Frontal cortex (tissue), 4 donors: ENCODE data around the gene SORBS2. TPM values are rescaled to one million over a fixed set of nuclear protein-coding genes. Genes with fewer than 3 reads are reported as not detected.

Source experiments
- DNase-seq, 2 donors: peaks; one replicate each; pipeline ENCODE4 v3.0.0; 2012; ENCODE audit warnings: low spot score in 2 of 2
- FAIRE-seq: peaks from 2 replicates; lab custom pipeline; 2012; peaks lifted over from hg19 to GRCh38; lab: Jason Lieb, UNC
- total RNA-seq: library from RNA; depleted of rRNA; stranded (reverse); fragments of >200 nt; gene quantifications from one replicate; pipeline ENCODE4 v1.2.3, GENCODE V29; 2014
- donor health status: control.
- donor health status: control.
- donor health status: control.

The SORBS2 gene
- total RNA-seq, 1 donor from 2014 or later, result 46.9 TPM

DNA sequence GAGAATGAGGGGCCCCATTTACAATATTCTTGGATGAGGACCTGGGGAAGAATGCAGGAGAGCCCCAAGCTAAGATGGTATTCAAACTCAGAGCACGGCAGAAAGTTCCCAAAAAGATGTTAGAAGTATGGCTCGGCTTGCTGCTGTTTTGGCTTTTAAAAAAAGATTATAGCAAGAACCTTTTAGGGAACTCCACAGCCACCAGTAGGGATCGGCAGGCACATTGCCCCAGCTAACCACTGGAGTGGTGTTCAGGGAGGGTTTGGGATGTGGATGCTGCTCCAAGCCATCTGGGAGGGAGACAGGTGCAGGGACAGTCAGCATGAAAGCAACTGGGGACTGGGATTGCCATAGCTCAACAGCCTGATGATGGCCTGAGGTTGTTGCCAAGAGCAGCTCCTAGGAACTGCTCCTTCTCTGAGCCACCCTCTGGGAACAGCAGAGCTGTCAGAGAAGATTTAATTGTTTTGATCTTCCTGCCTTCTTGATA lies 63.0 kb downstream of the SORBS2 start:
- FAIRE-seq (no peak), DNase-seq (no peak)

DNA sequence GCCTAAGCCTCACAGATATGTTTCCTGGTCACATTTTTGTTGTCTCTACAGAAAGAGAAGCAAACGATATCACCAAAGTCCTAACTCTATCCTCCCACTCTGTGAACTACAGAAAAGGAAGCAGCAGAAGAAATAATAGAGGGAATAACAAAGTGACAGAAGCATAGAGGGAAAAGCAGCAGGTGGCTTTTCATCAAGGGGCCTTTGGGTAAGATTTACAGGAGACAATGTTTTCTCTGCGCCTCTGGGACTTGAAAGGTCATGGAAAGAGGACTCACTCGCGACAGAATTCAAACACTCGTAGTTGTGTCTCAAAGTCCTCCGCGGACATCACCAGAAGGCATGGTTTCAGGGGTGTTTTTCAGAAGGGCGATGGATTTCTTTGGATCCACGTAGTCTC lies 66.1 kb downstream of the SORBS2 start:
- DNase-seq (no peak), FAIRE-seq (no peak)

DNA sequence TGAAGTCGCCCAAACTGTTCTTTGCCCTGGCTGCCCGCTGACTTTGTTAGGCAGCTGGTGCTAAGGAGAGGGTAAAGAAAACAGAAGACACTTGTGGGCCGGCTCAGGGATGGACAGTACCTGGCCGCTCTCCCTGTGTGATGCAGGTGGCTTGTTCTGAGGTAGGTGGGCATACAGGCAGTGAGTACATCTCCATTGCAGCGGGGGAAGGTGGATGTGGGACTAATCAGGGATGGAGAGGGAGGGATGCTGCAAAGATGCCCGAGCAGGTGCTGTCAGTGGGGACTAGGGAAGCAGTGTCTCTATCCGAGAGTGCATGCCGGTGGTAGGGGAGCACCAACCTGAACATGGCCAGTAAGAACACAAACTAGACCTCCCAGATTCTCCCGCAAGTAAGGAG lies 67.0 kb downstream of the SORBS2 start:
- FAIRE-seq, result no peak
- DNase-seq, result no peak

DNA sequence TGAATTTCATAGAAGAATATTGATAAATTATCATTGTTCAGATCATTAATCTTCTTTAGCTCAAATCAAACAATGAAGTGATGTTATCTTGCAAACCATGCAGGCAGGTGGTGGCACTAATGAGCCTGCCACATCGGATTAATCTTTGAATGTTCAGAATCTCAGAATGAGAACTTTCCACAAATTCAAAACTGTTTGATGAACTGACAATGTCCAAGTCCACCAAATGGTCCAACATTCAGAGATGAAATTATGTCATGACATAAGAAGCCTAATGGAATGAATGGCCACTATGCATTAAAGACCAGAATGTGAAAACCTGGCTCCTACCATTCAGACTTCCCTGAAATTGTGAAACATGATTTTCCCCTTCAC lies 67.5 kb downstream of the SORBS2 start:
- no peak for DNase-seq
- no peak for FAIRE-seq

DNA sequence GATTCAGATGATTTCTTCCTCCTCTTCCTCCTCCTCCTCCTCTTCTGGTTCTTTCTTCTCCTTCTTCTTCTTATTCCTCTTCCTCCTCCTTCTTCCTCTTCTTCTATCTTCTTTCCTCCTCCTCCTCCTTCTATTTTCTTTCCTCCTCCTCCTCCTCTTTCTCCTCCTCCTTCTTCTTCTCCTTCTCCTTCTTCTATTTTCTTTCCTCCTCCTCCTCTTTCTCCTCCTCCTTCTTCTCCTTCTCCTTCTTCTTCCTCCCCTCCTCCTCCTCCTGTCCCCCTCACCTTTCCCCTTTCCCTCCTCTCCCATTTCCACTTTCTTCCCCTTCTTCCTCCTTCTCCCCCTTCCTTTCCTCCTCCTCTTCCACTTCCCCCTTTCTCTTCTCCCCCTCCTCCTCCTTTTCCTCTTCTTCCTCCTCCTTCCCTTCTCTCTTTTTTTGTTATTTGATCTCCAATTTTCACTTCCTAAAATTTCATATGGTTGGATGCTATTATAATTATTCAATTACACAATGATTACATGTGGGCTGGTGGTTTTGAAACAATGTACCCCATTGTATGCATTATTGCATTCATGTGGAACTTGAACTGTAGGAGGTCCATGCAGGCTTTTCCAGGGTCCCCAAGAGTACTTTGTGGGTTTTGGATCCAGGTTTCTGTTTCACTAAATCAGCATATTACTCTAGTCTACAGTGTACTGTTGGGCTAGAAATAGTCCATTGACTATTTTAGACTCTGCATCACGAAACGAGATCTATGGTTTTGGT lies 68.1 kb downstream of the SORBS2 start:
- FAIRE-seq, result no peak

DNA sequence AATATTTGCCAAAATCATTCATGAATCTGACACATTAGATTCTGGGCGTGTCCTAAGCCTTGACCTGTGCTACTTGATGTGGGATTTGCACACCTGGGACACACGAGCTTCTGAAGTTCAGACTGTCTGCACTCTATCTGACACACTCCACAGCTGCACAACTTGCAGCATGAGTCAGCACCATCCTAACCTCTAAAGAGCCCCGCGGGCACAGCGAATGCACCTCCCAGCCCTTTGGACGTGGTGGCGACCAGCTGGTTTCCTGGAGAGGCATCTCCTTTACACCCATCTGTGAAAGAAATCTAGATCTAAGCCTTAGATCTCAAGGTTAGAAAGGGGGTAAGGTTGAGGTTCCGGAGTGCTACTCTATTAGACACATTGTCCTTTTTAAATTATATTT lies 69.2 kb downstream of the SORBS2 start:
- FAIRE-seq, result no peak
- DNase-seq, result no peak

More for the DNA sequence above, 68.1 kb downstream of the SORBS2 start:
- DNase-seq, result no peak

DNA sequence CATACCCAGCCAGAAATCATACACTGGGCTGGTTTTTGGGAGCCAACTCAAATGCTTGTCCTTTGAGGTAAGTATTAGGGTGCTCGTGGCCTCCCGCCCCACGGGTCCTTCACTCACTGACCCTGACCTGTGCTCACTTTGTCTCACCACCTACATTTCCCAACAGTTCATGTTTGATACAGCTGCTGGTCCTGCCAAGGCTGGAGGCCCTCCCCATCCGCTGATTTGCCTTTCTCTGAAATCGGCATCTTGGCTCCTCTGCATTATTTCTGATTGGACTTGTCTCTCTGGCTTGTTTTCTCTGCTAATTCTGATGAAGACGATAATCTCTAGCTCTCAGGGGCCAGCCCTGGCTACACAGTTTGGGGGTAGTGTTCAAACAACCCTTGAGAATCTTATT lies 70.2 kb downstream of the SORBS2 start:
- no peak for DNase-seq
- no peak for FAIRE-seq

DNA sequence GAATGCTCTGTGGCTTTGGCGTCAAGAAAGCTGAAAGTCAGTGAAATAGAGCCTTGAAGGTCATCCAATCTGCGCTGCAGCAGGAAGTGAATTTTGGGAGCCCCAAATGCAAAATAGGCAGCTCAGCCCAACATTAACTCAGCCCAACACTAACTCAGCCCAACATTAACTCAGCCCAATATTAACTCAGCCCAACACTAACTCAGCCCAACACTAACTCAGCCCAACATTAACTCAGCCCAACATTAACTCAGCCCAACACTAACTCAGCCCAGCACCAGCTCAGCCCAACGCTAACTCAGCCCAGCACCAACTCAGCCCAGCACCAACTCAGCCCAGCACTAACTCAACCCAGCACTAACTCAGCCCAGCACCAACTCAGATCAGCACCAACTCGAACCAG lies 71.5 kb downstream of the SORBS2 start:
- FAIRE-seq, result no peak
- no peak for DNase-seq

DNA sequence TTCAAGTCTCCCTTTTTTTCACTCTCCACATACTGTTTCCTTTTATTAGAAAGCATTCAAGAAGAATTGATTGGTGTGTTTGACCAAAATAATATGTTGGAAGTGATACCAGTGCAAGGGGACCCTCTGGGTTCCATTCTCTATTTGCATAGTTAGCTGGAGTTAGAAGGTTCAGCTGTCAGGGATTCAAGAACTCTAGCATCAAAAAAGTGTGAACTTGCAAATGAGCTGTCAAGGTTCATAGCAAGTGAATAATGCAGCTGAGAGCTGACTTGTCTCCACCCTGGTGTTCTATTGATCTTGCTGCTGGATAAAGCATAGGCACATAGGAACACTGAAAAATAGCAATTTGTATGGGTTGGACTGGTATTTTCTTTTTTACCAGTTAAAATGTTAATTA lies 73.2 kb downstream of the SORBS2 start:
- FAIRE-seq, result no peak

DNA sequence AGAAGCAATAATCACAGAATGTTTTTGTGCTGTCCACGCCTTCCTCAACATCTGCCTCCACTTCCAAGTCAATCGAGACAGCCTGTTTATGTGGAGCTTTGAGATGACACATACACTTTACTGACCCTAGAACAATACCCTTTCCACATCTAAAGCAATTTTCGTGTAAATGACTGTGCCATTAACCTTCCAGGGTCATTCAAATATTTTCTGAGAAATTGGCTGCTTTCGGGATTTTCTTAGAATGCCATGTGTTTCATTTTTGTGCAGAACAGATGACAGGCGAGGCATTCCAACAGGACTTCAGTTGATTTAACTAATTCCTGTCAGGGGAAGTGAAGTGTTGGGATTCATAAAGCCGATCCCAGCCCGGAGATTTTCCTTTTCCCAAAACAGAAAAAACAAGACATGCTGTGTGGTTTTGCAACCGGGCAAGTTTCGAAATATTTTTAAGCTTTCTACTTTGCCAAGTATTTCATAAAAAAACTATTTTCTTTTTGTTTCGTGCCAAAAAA lies 73.9 kb downstream of the SORBS2 start:
- FAIRE-seq, result no peak
- peak in 1 of 2 donors; percentile 28 for DNase-seq

More for the DNA sequence above, 73.2 kb downstream of the SORBS2 start:
- DNase-seq, result no peak

DNA sequence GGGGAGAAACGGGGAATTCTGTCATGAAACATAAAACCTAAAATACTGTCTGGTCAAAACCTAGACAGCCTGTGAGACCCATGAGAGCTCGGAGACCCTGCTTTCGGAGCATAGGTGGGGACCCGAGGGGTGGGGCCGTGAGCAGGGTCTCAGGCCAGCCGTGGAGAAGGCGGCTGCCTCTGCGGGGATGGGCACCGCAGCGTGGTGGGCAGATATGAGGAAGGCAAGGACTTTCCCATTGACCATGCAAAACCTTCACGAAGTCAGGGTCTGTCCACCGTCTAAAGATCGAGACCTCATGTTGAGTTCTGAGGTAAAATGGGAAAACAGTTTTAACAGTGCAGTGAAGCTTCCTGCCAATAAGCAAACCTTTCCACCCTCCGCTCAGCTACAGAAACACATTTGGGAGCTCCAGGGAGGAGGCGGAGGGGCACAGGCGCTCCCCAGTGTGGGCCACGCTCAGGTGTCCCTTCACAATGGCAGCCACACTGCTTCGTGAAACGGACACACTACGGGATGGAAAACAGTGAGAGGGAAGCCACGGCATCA lies 74.4 kb downstream of the SORBS2 start:
- no peak for DNase-seq
- FAIRE-seq, result no peak

DNA sequence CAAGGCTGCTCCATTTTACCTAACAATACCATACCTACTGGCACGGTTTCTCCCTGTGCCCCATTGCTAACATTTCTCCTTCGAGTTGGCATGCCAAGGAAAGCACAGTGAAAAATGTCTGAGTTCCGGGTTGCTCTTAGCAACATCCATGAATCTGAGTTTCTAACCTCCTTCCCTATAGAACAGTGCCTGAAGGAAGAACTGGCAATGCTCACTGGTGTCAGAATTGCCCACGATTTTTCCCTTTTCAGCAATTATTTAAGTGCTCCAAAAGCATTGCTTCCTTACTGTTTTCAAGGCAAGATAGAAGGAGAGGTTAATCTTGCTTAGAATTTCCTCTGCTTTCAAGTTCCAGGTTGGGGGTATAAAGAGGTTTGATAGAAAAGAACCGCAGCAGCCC lies 75.1 kb downstream of the SORBS2 start:
- FAIRE-seq (no peak), DNase-seq (no peak)

DNA sequence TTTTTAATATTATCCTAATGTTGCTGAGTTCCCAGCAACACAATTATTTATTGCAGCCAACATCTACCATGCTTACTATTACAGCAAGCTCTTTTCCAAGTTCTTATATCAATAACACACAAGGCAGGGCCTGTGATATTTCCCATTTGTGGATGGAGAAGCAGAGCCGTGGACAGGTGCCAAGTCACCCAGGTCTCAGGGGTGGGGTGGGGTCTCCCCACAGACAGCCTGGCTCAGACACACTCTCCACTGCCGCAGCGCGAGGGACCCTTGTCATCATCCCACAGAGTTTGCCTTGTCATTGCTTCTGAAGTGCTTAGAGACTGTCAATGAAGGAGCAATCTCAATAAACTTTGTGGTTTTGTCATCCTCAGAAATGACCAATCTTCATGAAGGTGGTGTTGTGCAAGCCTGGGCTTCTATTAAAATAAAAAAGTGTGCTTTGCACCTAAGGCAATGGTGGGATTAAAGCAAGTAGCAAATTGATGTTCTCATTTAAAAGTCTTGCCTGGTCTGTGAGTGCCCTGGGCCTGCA lies 76.1 kb downstream of the SORBS2 start:
- FAIRE-seq (no peak), DNase-seq (no peak)

DNA sequence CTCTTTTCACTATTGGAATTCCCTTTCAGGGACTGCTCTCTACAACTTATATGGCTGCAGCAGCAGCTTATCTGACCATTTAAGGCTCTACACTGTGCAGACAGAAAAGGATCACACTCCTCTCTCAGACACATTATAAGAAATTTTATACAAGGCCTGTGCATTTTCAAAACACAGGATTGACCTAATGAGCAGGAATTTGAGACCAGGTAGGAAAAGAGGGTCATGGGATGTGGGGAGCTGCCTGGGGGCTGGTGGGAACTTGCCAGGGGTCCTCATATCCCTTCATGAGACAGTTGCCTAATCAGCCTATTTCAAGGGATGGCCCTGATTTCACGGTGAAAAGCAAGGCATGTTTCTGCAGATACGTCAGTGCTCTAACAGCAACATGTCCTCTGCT lies 77.1 kb downstream of the SORBS2 start:
- no peak for FAIRE-seq
- DNase-seq, result no peak

DNA sequence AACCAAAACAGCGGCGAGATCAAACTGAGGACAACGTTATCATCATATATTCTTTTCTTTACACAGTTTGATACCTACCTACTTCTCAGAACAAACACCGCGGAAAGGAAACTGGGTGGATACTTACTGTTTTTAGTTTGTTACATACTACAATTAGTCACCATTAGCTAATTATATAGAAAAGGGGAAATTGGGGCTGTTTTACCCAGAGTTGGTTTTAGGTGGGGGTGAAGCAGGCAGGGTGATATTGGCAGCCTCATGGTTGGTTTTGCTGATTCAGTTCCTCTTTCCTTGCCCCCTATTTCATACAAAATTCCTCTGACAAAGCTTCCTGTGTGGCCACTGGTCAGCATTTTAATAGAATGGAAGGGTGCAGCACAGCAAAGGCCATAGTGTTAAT lies 77.8 kb downstream of the SORBS2 start:
- DNase-seq, result no peak
- FAIRE-seq, result no peak

DNA sequence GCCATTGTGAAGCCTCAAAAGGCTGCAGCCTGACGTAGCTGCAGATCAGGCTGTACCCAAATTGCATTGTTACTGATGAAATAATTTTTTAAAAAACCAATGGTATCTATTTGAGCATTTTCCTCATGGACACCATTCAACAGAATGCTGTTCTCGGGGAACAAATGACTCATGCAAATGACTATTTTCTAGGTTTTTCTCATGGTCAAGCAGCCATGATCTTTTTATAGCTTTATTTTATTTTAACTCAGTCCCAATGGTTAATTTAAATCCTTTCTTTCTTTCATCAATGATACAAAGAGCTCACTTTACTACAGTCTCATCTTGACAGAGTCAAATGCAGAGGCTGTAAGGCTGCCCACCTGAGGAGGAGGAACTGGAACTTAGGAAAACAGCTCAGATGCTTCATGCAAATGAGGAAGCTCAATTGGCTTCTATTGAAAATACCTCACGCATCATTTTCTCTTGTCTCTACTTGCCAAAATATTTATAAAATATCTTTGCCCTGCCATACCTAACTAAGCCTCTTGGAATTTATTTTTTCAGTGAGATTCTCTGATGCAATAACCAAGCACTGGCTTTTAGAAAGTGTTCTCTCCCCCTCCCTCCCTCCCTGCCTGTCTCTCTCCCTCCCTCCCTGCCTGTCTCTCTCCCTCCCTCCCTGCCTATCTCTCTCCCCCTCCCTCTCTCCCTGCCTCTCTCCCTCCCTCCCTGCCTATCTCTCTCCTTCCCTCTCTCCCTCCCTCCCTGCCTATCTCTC lies 81.0 kb downstream of the SORBS2 start:
- DNase-seq, result no peak
- FAIRE-seq, result no peak

DNA sequence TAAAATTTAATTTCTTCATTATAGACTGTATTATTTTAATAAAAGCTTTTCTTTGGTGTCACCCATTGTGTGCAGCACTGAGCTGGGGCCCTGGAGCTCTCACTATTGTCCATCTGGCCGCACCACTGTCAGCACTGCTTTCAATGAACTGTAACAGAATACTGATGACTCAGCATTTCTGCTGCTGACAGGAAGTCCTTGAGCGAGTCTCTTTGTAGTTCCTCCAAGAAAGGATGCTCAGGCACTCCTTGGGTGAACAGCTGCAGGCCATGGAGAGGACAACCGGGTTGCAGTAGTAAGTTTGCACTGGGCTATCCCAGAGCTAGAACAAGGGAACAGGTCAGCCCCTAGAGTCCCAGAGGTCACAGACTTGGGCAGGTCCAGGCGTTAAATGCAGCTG lies 81.6 kb downstream of the SORBS2 start:
- no peak for FAIRE-seq
- no peak for DNase-seq

DNA sequence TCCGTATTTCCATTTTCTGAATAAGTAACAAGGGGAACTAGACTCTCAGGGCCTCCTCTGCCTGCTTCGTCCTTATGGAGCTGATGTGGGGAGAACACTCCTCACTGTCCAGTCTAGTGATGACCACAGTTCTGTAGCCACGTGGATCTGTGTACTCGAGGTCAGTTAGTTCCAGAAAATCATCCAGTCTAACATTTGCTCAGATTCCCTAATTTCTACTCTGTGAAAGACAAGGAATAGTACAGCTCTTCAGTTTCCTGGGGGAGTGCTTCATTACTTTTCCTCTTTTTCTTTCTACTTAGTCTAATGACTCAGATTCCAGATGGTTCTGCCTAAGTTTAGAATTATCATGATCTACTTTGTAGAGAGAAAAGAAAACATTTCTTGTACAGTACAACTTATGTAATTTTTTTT lies 82.6 kb downstream of the SORBS2 start:
- DNase-seq (no peak), FAIRE-seq (no peak)

DNA sequence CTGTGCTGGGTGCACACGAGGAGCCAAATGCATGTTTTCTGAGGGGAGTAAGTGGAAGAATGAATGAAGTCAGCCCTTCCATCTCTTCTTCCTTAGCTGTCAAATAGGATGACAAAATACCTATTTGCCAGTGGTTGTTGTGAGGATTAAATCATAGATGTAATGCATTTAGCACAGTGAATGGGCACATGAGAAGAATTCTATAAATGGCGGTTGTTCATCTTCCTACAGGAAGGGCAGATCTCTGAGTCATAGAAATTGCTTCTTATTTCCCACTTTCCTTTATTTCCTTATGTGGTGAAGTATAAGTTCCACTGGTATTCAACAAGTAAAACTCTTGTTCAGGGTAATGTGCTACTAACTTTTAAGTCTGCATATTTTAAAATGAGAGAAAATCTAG lies 83.1 kb downstream of the SORBS2 start:
- no peak for DNase-seq
- no peak for FAIRE-seq

DNA sequence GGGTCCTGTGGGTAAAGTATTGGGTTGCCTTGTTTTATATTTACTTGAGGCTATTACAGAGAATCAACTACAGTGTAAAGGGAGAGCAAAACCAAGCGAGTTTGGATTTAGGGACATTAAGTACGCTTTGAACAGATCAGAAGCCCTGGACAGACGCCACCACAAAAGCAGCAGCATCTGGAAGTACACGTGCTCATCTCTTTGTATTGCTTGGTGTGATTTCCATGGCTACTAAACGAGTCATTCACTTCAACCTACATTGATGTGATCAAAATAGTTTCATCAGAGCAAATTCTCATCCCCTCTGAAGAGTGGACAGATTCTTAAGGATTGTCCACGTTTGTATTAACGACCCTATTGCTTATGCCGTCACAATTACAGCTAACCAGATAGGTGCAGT lies 85.1 kb downstream of the SORBS2 start:
- FAIRE-seq (no peak), DNase-seq (no peak)
